H9 (cell line): ENCODE data around the gene TFCP2. TPM values are rescaled to one million over a fixed set of nuclear protein-coding genes. Genes with fewer than 3 reads are reported as not detected.

ENCODE experiments used
- DNase-seq: peaks from one replicate; pipeline ENCODE4 v3.0.0-alpha.2; 2017
- H2AFZ ChIP-seq: one replicate; pipeline ENCODE4 v1.6.1; 2013; ENCODE audit warnings: mild to moderate bottlenecking, low read length, control low read depth, moderate library complexity
- H2AK5ac ChIP-seq: 2 replicates; pipeline ENCODE4 v1.6.1; 2013; ENCODE audit warnings: low read length, control low read depth, mixed read lengths; ENCODE audit not compliant: insufficient read length
- H2BK120ac ChIP-seq: one replicate; pipeline ENCODE4 v1.6.1; 2013; ENCODE audit warnings: low read depth, mild to moderate bottlenecking, low read length, control low read depth, inconsistent platforms; ENCODE audit not compliant: poor library complexity, severe bottlenecking
- H2BK12ac ChIP-seq: 2 replicates; pipeline ENCODE4 v1.6.1; 2013; ENCODE audit warnings: low read length, control low read depth, mixed read lengths, low read depth; ENCODE audit not compliant: insufficient read length
- H2BK15ac ChIP-seq: 2 replicates; pipeline ENCODE4 v1.6.1; 2013; ENCODE audit warnings: low read depth, low read length, control low read depth
- H2BK20ac ChIP-seq: one replicate; pipeline ENCODE4 v1.6.1; 2013; ENCODE audit warnings: low read depth, mild to moderate bottlenecking, low read length, control low read depth, inconsistent platforms; ENCODE audit not compliant: poor library complexity, severe bottlenecking
- H2BK5ac ChIP-seq: 2 replicates; pipeline ENCODE4 v1.6.1; 2013; ENCODE audit warnings: low read length, control low read depth, mixed read lengths; ENCODE audit not compliant: insufficient read length
- H3K14ac ChIP-seq: 2 replicates; pipeline ENCODE4 v1.6.1; 2013; ENCODE audit warnings: low read length, control low read depth; ENCODE audit not compliant: insufficient read depth
- H3K18ac ChIP-seq: 2 replicates; pipeline ENCODE4 v1.6.1; 2013; ENCODE audit warnings: low read depth, mild to moderate bottlenecking, mixed read lengths, low read length, control low read depth; ENCODE audit not compliant: insufficient read length
- H3K23ac ChIP-seq: 2 replicates; pipeline ENCODE4 v1.6.1; 2013; ENCODE audit warnings: low read length, control low read depth, mixed read lengths, low read depth; ENCODE audit not compliant: insufficient read length
- H3K23me2 ChIP-seq: 2 replicates; pipeline ENCODE4 v1.6.1; 2013; ENCODE audit warnings: low read depth, mild to moderate bottlenecking, mixed read lengths, low read length, control low read depth; ENCODE audit not compliant: insufficient read length, poor library complexity, severe bottlenecking
- H3K27ac ChIP-seq: 2 replicates; pipeline ENCODE4 v1.5.1; 2013; ENCODE audit warnings: low read length, control low read depth, mixed read lengths, low read depth; ENCODE audit not compliant: insufficient read length
- H3K27me3 ChIP-seq: 2 replicates; pipeline ENCODE4 v1.6.1; 2013; ENCODE audit warnings: low read length, control low read depth, inconsistent platforms; ENCODE audit not compliant: insufficient read depth
- H3K4ac ChIP-seq: 2 replicates; pipeline ENCODE4 v1.6.1; 2013; ENCODE audit warnings: low read depth, mild to moderate bottlenecking, control low read depth, inconsistent platforms, low read length, moderate library complexity
- H3K4me1 ChIP-seq: 2 replicates; pipeline ENCODE4 v1.6.1; 2013; ENCODE audit warnings: low read length, control low read depth, inconsistent platforms; ENCODE audit not compliant: insufficient read depth
- H3K4me2 ChIP-seq: 2 replicates; pipeline ENCODE4 v1.6.1; 2013; ENCODE audit warnings: low read length, control low read depth, mixed read lengths; ENCODE audit not compliant: insufficient read length, insufficient read depth
- H3K56ac ChIP-seq: 2 replicates; pipeline ENCODE4 v1.6.1; 2013; ENCODE audit warnings: low read depth, mild to moderate bottlenecking, mixed read lengths, low read length, control low read depth; ENCODE audit not compliant: insufficient read length
- H3K79me1 ChIP-seq: 2 replicates; pipeline ENCODE4 v1.6.1; 2013; ENCODE audit warnings: low read depth, mild to moderate bottlenecking, moderate library complexity, low read length, control low read depth, inconsistent platforms; ENCODE audit not compliant: insufficient read depth, poor library complexity, severe bottlenecking
- H3K79me2 ChIP-seq: 2 replicates; pipeline ENCODE4 v1.6.1; 2013; ENCODE audit warnings: low read length, control low read depth, inconsistent platforms; ENCODE audit not compliant: insufficient read depth
- H3K9ac ChIP-seq: 2 replicates; pipeline ENCODE4 v1.6.1; 2013; ENCODE audit warnings: low read length, control low read depth, mixed read lengths; ENCODE audit not compliant: insufficient read length; ENCODE audit errors: extremely low read depth
- H3K9me3 ChIP-seq: one replicate; pipeline ENCODE4 v1.6.1; 2013; ENCODE audit warnings: low read depth, low read length, inconsistent platforms; ENCODE audit not compliant: control insufficient read depth
- H3T11ph ChIP-seq: one replicate; pipeline ENCODE4 v1.6.1; 2013; ENCODE audit warnings: mild to moderate bottlenecking, low read length, control low read depth, inconsistent platforms
- H4K20me1 ChIP-seq: one replicate; pipeline ENCODE4 v1.6.1; 2013; ENCODE audit not compliant: control insufficient read depth, insufficient read length, insufficient read depth
- H4K5ac ChIP-seq: 2 replicates; pipeline ENCODE4 v1.6.1; 2013; ENCODE audit warnings: low read depth, mild to moderate bottlenecking, mixed read lengths, low read length, control low read depth; ENCODE audit not compliant: insufficient read length
- H4K8ac ChIP-seq: replicated peaks from 2 replicates; pipeline ENCODE4 v1.6.1; 2013; ENCODE audit warnings: low read length, control low read depth, mixed read lengths, low read depth; ENCODE audit not compliant: insufficient read length
- H4K91ac ChIP-seq: 2 replicates; pipeline ENCODE4 v1.6.1; 2013; ENCODE audit warnings: low read depth, mild to moderate bottlenecking, moderate library complexity, mixed read lengths, low read length, control low read depth; ENCODE audit not compliant: insufficient read length
- H3K27ac Mint-ChIP-seq, 3 experiments: 2 replicates in 2 of 3; 3 replicates in 1 of 3; pipeline ENCODE4 v1.8.0; 2020 to 2021; ENCODE audit warnings: mixed read lengths in 3 of 3, mild to moderate bottlenecking in 1 of 3, moderate library complexity in 1 of 3
- H3K27me3 Mint-ChIP-seq: 2 replicates; pipeline ENCODE4 v1.8.0; 2021; ENCODE audit warnings: low read depth, mild to moderate bottlenecking, moderate library complexity, mixed read lengths
- H3K36me3 Mint-ChIP-seq, 3 experiments: 2 replicates in 2 of 3; 3 replicates in 1 of 3; pipeline ENCODE4 v1.8.0; 2020 to 2021; ENCODE audit warnings: low read depth in 3 of 3, mixed read lengths in 3 of 3; ENCODE audit not compliant: insufficient read depth in 1 of 3
- H3K4me1 Mint-ChIP-seq, 2 experiments: 2 replicates each; pipeline ENCODE4 v1.8.0; 2020; ENCODE audit warnings: mixed read lengths in 2 of 2
- H3K4me3 Mint-ChIP-seq, 2 experiments: 2 replicates in 1 of 2; 3 replicates in 1 of 2; pipeline ENCODE4 v1.8.0; 2020 to 2021; ENCODE audit warnings: mild to moderate bottlenecking in 2 of 2, mixed read lengths in 2 of 2, moderate library complexity in 1 of 2
- H3K9me3 Mint-ChIP-seq, 2 experiments: 2 replicates in 1 of 2; 3 replicates in 1 of 2; pipeline ENCODE4 v1.8.0; 2020; ENCODE audit warnings: mild to moderate bottlenecking in 2 of 2, mixed read lengths in 2 of 2, moderate library complexity in 1 of 2
- WGBS: extraction: QIAGEN DNeasy Blood & Tissue Kit; methylation state at CpG from one replicate; pipeline ENCODE4 v1.1.7; 2013; ENCODE audit warnings: missing lambda C conversion rate, low lambda C conversion rate, mixed read lengths; ENCODE audit not compliant: insufficient read length; ENCODE audit errors: extremely low coverage; 5-methylcytosine and 5-hydroxymethylcytosine counted together
- total RNA-seq: library from RNA; stranded (reverse); gene quantifications from 2 replicates; pipeline ENCODE4 v1.2.1, GENCODE V29; 2021
- TF ChIP-seq, protein P1 (sequence below): fragments of 200-600 bp; sonication (generic); conservative IDR thresholded peaks from 3 replicates; pipeline ENCODE4 v1.8.0; 2021; ENCODE audit warnings: antibody characterized with exemption, mild to moderate bottlenecking

Gene TFCP2
- total RNA-seq, 1 experiment from 2014 or later, result 27.1 TPM

- DNase-seq, result no peak
- no peaks in the 10 kb centered on the region for H3K79me2 ChIP-seq
Measured at GRCh38 chr12:51189790-51190355, 16.9 kb upstream of the TFCP2 start.

More at GRCh38 chr12:51189790-51190355, 16.9 kb upstream of the TFCP2 start:
- no peaks in the 10 kb centered on the region for H3K27me3 ChIP-seq
- WGBS, result no CpG with 5 or more reads among the region's 14 CpGs
- H2BK120ac ChIP-seq, result no peak overlapping the region
- H3K23me2 ChIP-seq, result no peaks in the 10 kb centered on the region
- no peak overlapping the region for H2BK5ac ChIP-seq
- no peak overlapping the region for H3K18ac ChIP-seq
- H2BK12ac ChIP-seq, result no peak overlapping the region
- no peak overlapping the region for H3K9ac ChIP-seq
- no peak overlapping the region for H3K4me3 Mint-ChIP-seq
- H3K4me2 ChIP-seq, result no peak overlapping the region
- H4K8ac ChIP-seq, result no peak overlapping the region
- H3K14ac ChIP-seq, result no peak overlapping the region
- no peak overlapping the region for H4K5ac ChIP-seq
- no peaks in the 10 kb centered on the region for H3K9me3 ChIP-seq
- H4K20me1 ChIP-seq, result no peaks in the 10 kb centered on the region
- no peak overlapping the region for H3K27ac Mint-ChIP-seq
- H2AFZ ChIP-seq, result no peak overlapping the region
- no peak overlapping the region for H3K56ac ChIP-seq
- peaks cover 7 to 13% of the 10 kb centered on the region in 2 experiments for H3K4me1 Mint-ChIP-seq
- no peak overlapping the region for H3K4ac ChIP-seq
- no peaks in the 10 kb centered on the region for H3K9me3 Mint-ChIP-seq
- H2AK5ac ChIP-seq, result no peak overlapping the region
- H3K27ac ChIP-seq, result no peak overlapping the region
- H3K23ac ChIP-seq, result no peak overlapping the region
- no peak overlapping the region for H4K91ac ChIP-seq
- H3K27me3 Mint-ChIP-seq, result peaks cover 4% of the 10 kb centered on the region
- no peaks in the 10 kb centered on the region for H3K79me1 ChIP-seq
- TF ChIP-seq, protein P1, sequence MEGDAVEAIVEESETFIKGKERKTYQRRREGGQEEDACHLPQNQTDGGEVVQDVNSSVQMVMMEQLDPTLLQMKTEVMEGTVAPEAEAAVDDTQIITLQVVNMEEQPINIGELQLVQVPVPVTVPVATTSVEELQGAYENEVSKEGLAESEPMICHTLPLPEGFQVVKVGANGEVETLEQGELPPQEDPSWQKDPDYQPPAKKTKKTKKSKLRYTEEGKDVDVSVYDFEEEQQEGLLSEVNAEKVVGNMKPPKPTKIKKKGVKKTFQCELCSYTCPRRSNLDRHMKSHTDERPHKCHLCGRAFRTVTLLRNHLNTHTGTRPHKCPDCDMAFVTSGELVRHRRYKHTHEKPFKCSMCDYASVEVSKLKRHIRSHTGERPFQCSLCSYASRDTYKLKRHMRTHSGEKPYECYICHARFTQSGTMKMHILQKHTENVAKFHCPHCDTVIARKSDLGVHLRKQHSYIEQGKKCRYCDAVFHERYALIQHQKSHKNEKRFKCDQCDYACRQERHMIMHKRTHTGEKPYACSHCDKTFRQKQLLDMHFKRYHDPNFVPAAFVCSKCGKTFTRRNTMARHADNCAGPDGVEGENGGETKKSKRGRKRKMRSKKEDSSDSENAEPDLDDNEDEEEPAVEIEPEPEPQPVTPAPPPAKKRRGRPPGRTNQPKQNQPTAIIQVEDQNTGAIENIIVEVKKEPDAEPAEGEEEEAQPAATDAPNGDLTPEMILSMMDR, result no peak
- no peaks in the 10 kb centered on the region for H3K4me1 ChIP-seq
- no peak overlapping the region for H3T11ph ChIP-seq
- H2BK15ac ChIP-seq, result no peak overlapping the region
- H2BK20ac ChIP-seq, result no peak overlapping the region
- peaks cover 0 to 10% (median 3%) of the 10 kb centered on the region in 3 experiments; a peak in 2 of 7 replicates for H3K36me3 Mint-ChIP-seq
